ENCODE measurements around the gene HSPA9. TPM values are rescaled to one million over a fixed set of nuclear protein-coding genes. Genes with fewer than 3 reads are reported as not detected.
A peak's percentile ranks its signal among the peaks of the same experiment; 100 is the strongest.

HSPA9 gene
- 100 to 1,000 TPM in 3 of 4 donors, 10 to 100 TPM in 1; 82.7 to 236 (median 175) TPM for total RNA-seq

- Histone ChIP-seq H3K9me3 (no peaks in the 10 kb centered on the region), H3K4me1 (peaks cover 3 to 27% (median 16%) of the 10 kb centered on the region in 4 donors), H3K27ac (peak within 1 kb of the TSS; percentile 95 to 100 (median 98)), H3K27me3 (no peaks in the 10 kb centered on the region), H3K4me3 (peak within 1 kb of the TSS; percentile 79 to 97 (median 87)), H3K36me3 (peaks cover 0 to 29% (median 10%) of the 10 kb centered on the region in 4 donors)
- TF ChIP-seq POLR2AphosphoS5 (IDR thresholded peaks at IDR 0.05) (peak; percentile 94 to 98 (median 98)), EP300 (IDR thresholded peaks at IDR 0.05; ENCODE audit: low read depth) (no peak), POLR2A (IDR thresholded peaks at IDR 0.05) (peak; percentile 93), CTCF (IDR thresholded peaks at IDR 0.05) (peak in 4 of 5 experiments; percentile 17 to 62 (median 46))
- in situ Hi-C loops (cut with MboI; ENCODE audit: low pct_ligation_motif_present in 1 of 4, low pct_unique_long_range_greater_than_20kb in 1 of 4, low sequenced_read_pairs in 3 of 4) (loop anchor here in 1 of 4 donors (25.0 kb wide), 1 partner anchor 687 kb away; no protein-coding TSS in a partner anchor), intact Hi-C loops (cut with DNase I; ENCODE audit: low total_unique reads) (loop anchor here (5.0 to 10.0 kb wide), 2 partner anchors 567 to 719 kb away; partner anchors contain the start of gene MATR3)
- peak; percentile 99 for DNase-seq
- 0 to 1% methylated on average over 1 to 55 of the region's 73 CpGs for WGBS, 2 donors (ENCODE audit: low coverage in 1 of 2)
Measured at GRCh38 chr5:138575194-138576015, at the start of gene HSPA9. TSS of gene HSPA9 (minus strand) at chr5:138575401. CDS start at chr5:138575318, 83 bp downstream.

GRCh38 chr5:138623053-138623452 lies 47.9 kb upstream of the HSPA9 start:
- in situ Hi-C loops (cut with MboI; ENCODE audit: low pct_ligation_motif_present in 1 of 4, low pct_unique_long_range_greater_than_20kb in 1 of 4, low sequenced_read_pairs in 3 of 4) (no loop called here), intact Hi-C loops (cut with DNase I; ENCODE audit: low total_unique reads) (no loop called here)
- Histone ChIP-seq H3K9me3 (no peaks in the 10 kb centered on the region), H3K4me3 (no peak overlapping the region), H3K27ac (no peak overlapping the region), H3K27me3 (no peaks in the 10 kb centered on the region), H3K4me1 (no peaks in the 10 kb centered on the region), H3K36me3 (no peaks in the 10 kb centered on the region)
- 58 to 77% methylated on average over 2 to 4 of the region's 4 CpGs for WGBS, 2 donors (ENCODE audit: low coverage in 1 of 2)
- no peak for TF ChIP-seq EP300 (IDR thresholded peaks at IDR 0.05; ENCODE audit: low read depth)
- no peak for TF ChIP-seq CTCF (IDR thresholded peaks at IDR 0.05)
- no peak for TF ChIP-seq POLR2A (IDR thresholded peaks at IDR 0.05)
- TF ChIP-seq POLR2AphosphoS5 (IDR thresholded peaks at IDR 0.05) = no peak
- DNase-seq = no peak

GRCh38 chr5:138622051-138622450 lies 46.9 kb upstream of the HSPA9 start:
- Histone ChIP-seq H3K4me1 (no peaks in the 10 kb centered on the region), H3K27me3 (no peaks in the 10 kb centered on the region), H3K9me3 (no peaks in the 10 kb centered on the region), H3K27ac (no peak overlapping the region), H3K4me3 (no peak overlapping the region), H3K36me3 (no peaks in the 10 kb centered on the region)
- in situ Hi-C loops (cut with MboI; ENCODE audit: low pct_ligation_motif_present in 1 of 4, low pct_unique_long_range_greater_than_20kb in 1 of 4, low sequenced_read_pairs in 3 of 4) (no loop called here), intact Hi-C loops (cut with DNase I; ENCODE audit: low total_unique reads) (no loop called here)
- 88 to 95% methylated on average over 4 of the region's 4 CpGs for WGBS, 2 donors (ENCODE audit: low coverage in 1 of 2)
- no peak for TF ChIP-seq EP300 (IDR thresholded peaks at IDR 0.05; ENCODE audit: low read depth)
- no peak for TF ChIP-seq CTCF (IDR thresholded peaks at IDR 0.05)
- TF ChIP-seq POLR2A (IDR thresholded peaks at IDR 0.05) = no peak
- TF ChIP-seq POLR2AphosphoS5 (IDR thresholded peaks at IDR 0.05) = no peak
- no peak for DNase-seq

- DNase-seq = no peak
- H3K27me3 ChIP-seq = no peaks in the 10 kb centered on the region
- no peak overlapping the region for H3K4me3 ChIP-seq
- H3K27ac ChIP-seq = no peak overlapping the region
- TF ChIP-seq CTCF (IDR thresholded peaks at IDR 0.05) (no peak), EP300 (IDR thresholded peaks at IDR 0.05; ENCODE audit: low read depth) (no peak), POLR2AphosphoS5 (IDR thresholded peaks at IDR 0.05) (no peak), POLR2A (IDR thresholded peaks at IDR 0.05) (no peak)
- in situ Hi-C loops (cut with MboI; ENCODE audit: low pct_ligation_motif_present in 1 of 4, low pct_unique_long_range_greater_than_20kb in 1 of 4, low sequenced_read_pairs in 3 of 4) = no loop called here
- H3K4me1 ChIP-seq = no peaks in the 10 kb centered on the region
- WGBS, 2 donors (ENCODE audit: low coverage in 1 of 2) = 46 to 70% methylated on average over 3 to 4 of the region's 4 CpGs
- H3K9me3 ChIP-seq = no peaks in the 10 kb centered on the region
- intact Hi-C loops (cut with DNase I; ENCODE audit: low total_unique reads) = no loop called here
- H3K36me3 ChIP-seq = no peaks in the 10 kb centered on the region
Measured at GRCh38 chr5:138620663-138621224, 45.5 kb upstream of the HSPA9 start.

Measured in transverse colon (tissue), 4 donors.